ENCODE results near the gene GPHB5.
"Not testable (repeated sequence)": the region's sequence is repeated elsewhere in the genome, so short reads cannot be mapped to it uniquely, and the experiment has no call there.

The GPHB5 gene

DNA sequence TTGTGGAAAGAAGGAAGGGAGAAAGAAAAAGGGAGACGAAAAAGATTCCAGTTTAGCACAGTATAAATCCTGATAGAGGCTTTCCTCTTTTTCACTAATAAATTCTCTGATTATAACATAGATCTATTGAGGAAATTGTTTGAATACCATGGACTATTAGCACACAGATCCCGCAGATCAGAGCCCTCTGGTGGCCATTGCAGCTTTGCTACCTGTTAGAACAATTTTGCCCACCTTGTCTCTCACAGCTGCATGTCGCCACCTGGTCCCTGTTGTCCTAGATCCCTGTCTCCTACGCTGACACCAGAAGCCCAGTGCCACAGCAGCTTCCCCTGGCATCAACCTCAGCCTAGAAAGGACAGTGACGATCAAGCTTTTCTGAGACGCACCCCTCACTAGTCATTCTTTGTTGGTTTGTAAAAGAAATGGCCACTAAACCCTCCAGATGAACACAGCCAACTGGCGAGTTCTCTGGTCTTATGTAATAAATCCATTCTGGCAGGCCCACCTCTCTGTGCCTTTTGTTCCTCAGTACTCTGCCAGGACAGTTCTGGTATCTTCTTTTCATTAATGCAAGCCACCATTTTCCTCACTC is 9.9 kb downstream of the GPHB5 start:
- Histone ChIP-seq H4K20me1 (ENCODE audit: control insufficient read depth, insufficient read depth, low read depth, low read length) (no peaks in the 10 kb centered on the region), H3K9me3 (ENCODE audit: control insufficient read depth, insufficient read depth, low read length) (no peaks in the 10 kb centered on the region), H3K4me2 (ENCODE audit: low read length) (no peak overlapping the region), H3K36me3 (ENCODE audit: control insufficient read depth, low read length) (no peaks in the 10 kb centered on the region), H3K9me2 (replicated peaks; ENCODE audit: control insufficient read depth, low read length) (no peaks in the 10 kb centered on the region), H3K27me3 (ENCODE audit: control insufficient read depth, low read length) (peaks cover 6% of the 10 kb centered on the region), H3F3A (ENCODE audit: control insufficient read depth, insufficient read depth) (no peaks in the 10 kb centered on the region), H3K27ac (ENCODE audit: low read depth, low read length) (no peak overlapping the region), H3K79me2 (ENCODE audit: control insufficient read depth, low read length) (no peaks in the 10 kb centered on the region), H3K4me1 (ENCODE audit: control insufficient read depth, low read length) (no peaks in the 10 kb centered on the region), H3K4me3 (ENCODE audit: low read length) (no peak overlapping the region)
- TF ChIP-seq, protein P1, sequence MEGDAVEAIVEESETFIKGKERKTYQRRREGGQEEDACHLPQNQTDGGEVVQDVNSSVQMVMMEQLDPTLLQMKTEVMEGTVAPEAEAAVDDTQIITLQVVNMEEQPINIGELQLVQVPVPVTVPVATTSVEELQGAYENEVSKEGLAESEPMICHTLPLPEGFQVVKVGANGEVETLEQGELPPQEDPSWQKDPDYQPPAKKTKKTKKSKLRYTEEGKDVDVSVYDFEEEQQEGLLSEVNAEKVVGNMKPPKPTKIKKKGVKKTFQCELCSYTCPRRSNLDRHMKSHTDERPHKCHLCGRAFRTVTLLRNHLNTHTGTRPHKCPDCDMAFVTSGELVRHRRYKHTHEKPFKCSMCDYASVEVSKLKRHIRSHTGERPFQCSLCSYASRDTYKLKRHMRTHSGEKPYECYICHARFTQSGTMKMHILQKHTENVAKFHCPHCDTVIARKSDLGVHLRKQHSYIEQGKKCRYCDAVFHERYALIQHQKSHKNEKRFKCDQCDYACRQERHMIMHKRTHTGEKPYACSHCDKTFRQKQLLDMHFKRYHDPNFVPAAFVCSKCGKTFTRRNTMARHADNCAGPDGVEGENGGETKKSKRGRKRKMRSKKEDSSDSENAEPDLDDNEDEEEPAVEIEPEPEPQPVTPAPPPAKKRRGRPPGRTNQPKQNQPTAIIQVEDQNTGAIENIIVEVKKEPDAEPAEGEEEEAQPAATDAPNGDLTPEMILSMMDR (IDR thresholded peaks at IDR 0.05; ENCODE audit: low read depth, low read length, poor library complexity, severe bottlenecking): peak; percentile 67
- TF ChIP-seq EZH2phosphoT487 (IDR thresholded peaks at IDR 0.05; ENCODE audit: borderline replicate concordance, low read length): no peak

GRCh38 chr14:63304429-63304828 is 14.3 kb downstream of the GPHB5 start:
- H3K79me2 ChIP-seq (ENCODE audit: control insufficient read depth, low read length); H3K27me3 ChIP-seq (ENCODE audit: control insufficient read depth, low read length); H4K20me1 ChIP-seq (ENCODE audit: control insufficient read depth, insufficient read depth, low read depth, low read length); H3K9me2 ChIP-seq (replicated peaks; ENCODE audit: control insufficient read depth, low read length); H3K4me1 ChIP-seq (ENCODE audit: control insufficient read depth, low read length); H3K9me3 ChIP-seq (ENCODE audit: control insufficient read depth, insufficient read depth, low read length); H3K4me3 ChIP-seq (ENCODE audit: low read length); H3K4me2 ChIP-seq (ENCODE audit: low read length); H3K36me3 ChIP-seq (ENCODE audit: control insufficient read depth, low read length); H3K27ac ChIP-seq (ENCODE audit: low read depth, low read length); H3F3A ChIP-seq (ENCODE audit: control insufficient read depth, insufficient read depth): not testable (repeated sequence)

- no peaks in the 10 kb centered on the region for H4K20me1 ChIP-seq (ENCODE audit: control insufficient read depth, insufficient read depth, low read depth, low read length)
- no peaks in the 10 kb centered on the region for H3K79me2 ChIP-seq (ENCODE audit: control insufficient read depth, low read length)
- H3K27ac ChIP-seq (ENCODE audit: low read depth, low read length): no peak overlapping the region
- no peaks in the 10 kb centered on the region for H3K9me3 ChIP-seq (ENCODE audit: control insufficient read depth, insufficient read depth, low read length)
- TF ChIP-seq EZH2phosphoT487 (IDR thresholded peaks at IDR 0.05; ENCODE audit: borderline replicate concordance, low read length): no peak
- TF ChIP-seq, protein P1 (IDR thresholded peaks at IDR 0.05; ENCODE audit: low read depth, low read length, poor library complexity, severe bottlenecking): no peak
- 0 out of 2 replicates have a peak, but pooled peaks cover 3% of the 10 kb centered on the region for H3K27me3 ChIP-seq (ENCODE audit: control insufficient read depth, low read length)
- no peak overlapping the region for H3K4me3 ChIP-seq (ENCODE audit: low read length)
- no peak overlapping the region for H3K4me2 ChIP-seq (ENCODE audit: low read length)
- H3K9me2 ChIP-seq (replicated peaks; ENCODE audit: control insufficient read depth, low read length): no peaks in the 10 kb centered on the region
- no peaks in the 10 kb centered on the region for H3K36me3 ChIP-seq (ENCODE audit: control insufficient read depth, low read length)
- H3K4me1 ChIP-seq (ENCODE audit: control insufficient read depth, low read length): no peaks in the 10 kb centered on the region
- no peaks in the 10 kb centered on the region for H3F3A ChIP-seq (ENCODE audit: control insufficient read depth, insufficient read depth)
These were observed 16.7 kb downstream of the GPHB5 start for GRCh38 chr14:63301891-63302534.

DNA sequence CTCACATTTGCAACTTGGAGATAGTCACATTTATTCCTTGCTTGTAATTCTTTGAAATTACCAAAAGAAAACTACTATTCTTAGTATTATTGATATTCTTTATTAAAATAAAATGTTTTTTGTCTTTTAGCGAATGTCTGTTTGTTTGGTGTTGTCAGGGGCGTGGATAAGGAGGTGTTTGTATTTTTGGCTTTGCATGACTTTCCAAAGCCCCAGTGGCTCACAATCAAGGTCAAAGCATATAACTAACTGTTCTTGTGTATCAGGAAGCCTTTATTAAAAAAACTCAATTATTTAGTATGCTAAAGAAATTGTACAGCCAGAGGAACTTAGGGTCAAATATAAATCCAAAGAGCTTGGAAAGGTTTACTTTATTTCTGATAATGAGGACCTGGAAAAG is 17.9 kb downstream of the GPHB5 start:
- H3K79me2 ChIP-seq (ENCODE audit: control insufficient read depth, low read length): no peaks in the 10 kb centered on the region
- no peak overlapping the region for H3K4me2 ChIP-seq (ENCODE audit: low read length)
- H3K27ac ChIP-seq (ENCODE audit: low read depth, low read length): no peak overlapping the region
- no peak overlapping the region for H3K4me3 ChIP-seq (ENCODE audit: low read length)
- H3K27me3 ChIP-seq (ENCODE audit: control insufficient read depth, low read length): 0 out of 2 replicates have a peak, but pooled peaks cover 3% of the 10 kb centered on the region
- H4K20me1 ChIP-seq (ENCODE audit: control insufficient read depth, insufficient read depth, low read depth, low read length): no peaks in the 10 kb centered on the region
- TF ChIP-seq EZH2phosphoT487 (IDR thresholded peaks at IDR 0.05; ENCODE audit: borderline replicate concordance, low read length): no peak
- no peaks in the 10 kb centered on the region for H3K36me3 ChIP-seq (ENCODE audit: control insufficient read depth, low read length)
- H3K4me1 ChIP-seq (ENCODE audit: control insufficient read depth, low read length): no peaks in the 10 kb centered on the region
- H3F3A ChIP-seq (ENCODE audit: control insufficient read depth, insufficient read depth): no peaks in the 10 kb centered on the region
- no peaks in the 10 kb centered on the region for H3K9me2 ChIP-seq (replicated peaks; ENCODE audit: control insufficient read depth, low read length)
- H3K9me3 ChIP-seq (ENCODE audit: control insufficient read depth, insufficient read depth, low read length): no peaks in the 10 kb centered on the region

All from DOHH2 (cell line).